GM18867 (cell line): ENCODE results near the gene ESPN.
"Not testable (repeated sequence)": the region's sequence is repeated elsewhere in the genome, so short reads cannot be mapped to it uniquely, and the experiment has no call there.

Experiments used
- ATAC-seq: cut with Tn5 transposase; IDR thresholded peaks from one replicate; pipeline ENCODE4 v1.9.1; 2021; ENCODE audit warnings: mild to moderate bottlenecking, moderate library complexity; ENCODE audit not compliant: unreplicated experiment

The ESPN gene

GRCh38 chr1:6424619-6425593, at the start of gene ESPN:
TSS of gene ESPN (plus strand) at chr1:6424776. CDS start at chr1:6424956, 180 bp downstream.
- ATAC-seq, result no peak

GRCh38 chr1:6378096-6378746, 46.4 kb upstream of the ESPN start:
- no peak for ATAC-seq

- no peak for ATAC-seq
Measured at GRCh38 chr1:6380037-6380436, 44.5 kb upstream of the ESPN start.

GRCh38 chr1:6384135-6384534, 40.4 kb upstream of the ESPN start:
- ATAC-seq, result no peak

GRCh38 chr1:6384962-6385361, 39.6 kb upstream of the ESPN start:
- no peak for ATAC-seq

- ATAC-seq, result no peak
Measured at GRCh38 chr1:6385488-6386191, 38.9 kb upstream of the ESPN start.

- no peak for ATAC-seq
Measured at GRCh38 chr1:6386371-6386949, 38.1 kb upstream of the ESPN start.

GRCh38 chr1:6389971-6390370, 34.6 kb upstream of the ESPN start:
- ATAC-seq, result no peak

- ATAC-seq, result peak; percentile 1
Measured at GRCh38 chr1:6391951-6392808, 32.4 kb upstream of the ESPN start.

GRCh38 chr1:6392809-6393399, 31.7 kb upstream of the ESPN start:
- peak; percentile 17 for ATAC-seq

GRCh38 chr1:6393400-6394187, 31.0 kb upstream of the ESPN start, which contains the start of gene ACOT7:
TSS of gene ACOT7 (minus strand) at chr1:6393767. CDS start at chr1:6393399, 368 bp downstream.
- peak; percentile 80 for ATAC-seq

- ATAC-seq, result not testable (repeated sequence)
Measured at GRCh38 chr1:6395130-6395529, 29.4 kb upstream of the ESPN start.

- ATAC-seq, result not testable (repeated sequence)
Measured at GRCh38 chr1:6395781-6396244, 28.8 kb upstream of the ESPN start.

- no peak for ATAC-seq
Measured at GRCh38 chr1:6396998-6397397, 27.6 kb upstream of the ESPN start.

GRCh38 chr1:6397844-6398441, 26.6 kb upstream of the ESPN start:
- ATAC-seq, result no peak

- ATAC-seq, result no peak
Measured at GRCh38 chr1:6399294-6399693, 25.3 kb upstream of the ESPN start.

GRCh38 chr1:6401673-6402072, 22.9 kb upstream of the ESPN start:
- no peak for ATAC-seq

- no peak for ATAC-seq
Measured at GRCh38 chr1:6408023-6408422, 16.6 kb upstream of the ESPN start.
